SU-DHL-6 (cell line): ENCODE results near the gene MFSD6.
"Not testable (repeated sequence)": the region's sequence is repeated elsewhere in the genome, so short reads cannot be mapped to it uniquely, and the experiment has no call there.

Source experiments
- EZH2phosphoT487 ChIP-seq: fragments of 200-600 bp; sonication (generic), shearing (Covaris generic); conservative IDR thresholded peaks from 2 replicates; pipeline ENCODE4 v1.6.1; 2018; ENCODE audit warnings: mild to moderate bottlenecking, antibody characterized with exemption, low read length, moderate library complexity, mixed read lengths
- TF ChIP-seq, protein P1 (sequence below): fragments of 200-600 bp; sonication (generic); IDR thresholded peaks from one replicate; pipeline ENCODE4 v1.5.1; 2017; ENCODE audit warnings: antibody characterized with exemption, mild to moderate bottlenecking, low read length, moderate library complexity; ENCODE audit not compliant: insufficient read depth, poor library complexity, severe bottlenecking

DNA sequence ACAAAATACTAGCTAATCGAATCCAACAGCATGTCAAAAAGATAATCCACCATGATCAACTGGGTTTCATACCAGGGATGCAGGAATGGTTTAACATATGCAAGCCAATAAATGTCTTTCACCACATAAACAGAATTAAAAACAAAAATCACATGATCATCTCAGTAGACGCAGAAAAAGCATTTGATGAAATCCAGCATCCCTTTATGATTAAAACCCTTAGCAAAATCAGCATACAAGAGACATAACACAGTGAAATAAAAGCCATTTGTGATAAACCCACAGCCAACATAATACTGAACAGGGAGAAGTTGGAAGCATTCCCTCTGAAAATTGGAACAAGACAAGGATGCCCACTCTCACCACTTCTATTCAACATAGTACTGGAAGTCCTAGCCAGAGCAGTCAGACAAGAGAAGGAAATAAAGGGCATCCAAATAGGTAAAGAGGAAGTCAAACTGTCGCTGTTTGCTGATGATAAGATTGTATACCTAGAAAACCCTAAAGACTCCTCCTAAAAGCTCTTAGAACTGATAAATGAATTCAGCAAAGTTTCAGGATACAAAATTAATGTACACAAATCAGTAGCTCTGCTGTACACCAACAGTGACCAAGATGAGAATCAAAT lies 86.6 kb downstream of the MFSD6 start:
- TF ChIP-seq, protein P1, sequence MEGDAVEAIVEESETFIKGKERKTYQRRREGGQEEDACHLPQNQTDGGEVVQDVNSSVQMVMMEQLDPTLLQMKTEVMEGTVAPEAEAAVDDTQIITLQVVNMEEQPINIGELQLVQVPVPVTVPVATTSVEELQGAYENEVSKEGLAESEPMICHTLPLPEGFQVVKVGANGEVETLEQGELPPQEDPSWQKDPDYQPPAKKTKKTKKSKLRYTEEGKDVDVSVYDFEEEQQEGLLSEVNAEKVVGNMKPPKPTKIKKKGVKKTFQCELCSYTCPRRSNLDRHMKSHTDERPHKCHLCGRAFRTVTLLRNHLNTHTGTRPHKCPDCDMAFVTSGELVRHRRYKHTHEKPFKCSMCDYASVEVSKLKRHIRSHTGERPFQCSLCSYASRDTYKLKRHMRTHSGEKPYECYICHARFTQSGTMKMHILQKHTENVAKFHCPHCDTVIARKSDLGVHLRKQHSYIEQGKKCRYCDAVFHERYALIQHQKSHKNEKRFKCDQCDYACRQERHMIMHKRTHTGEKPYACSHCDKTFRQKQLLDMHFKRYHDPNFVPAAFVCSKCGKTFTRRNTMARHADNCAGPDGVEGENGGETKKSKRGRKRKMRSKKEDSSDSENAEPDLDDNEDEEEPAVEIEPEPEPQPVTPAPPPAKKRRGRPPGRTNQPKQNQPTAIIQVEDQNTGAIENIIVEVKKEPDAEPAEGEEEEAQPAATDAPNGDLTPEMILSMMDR, result not testable (repeated sequence)
- TF ChIP-seq EZH2phosphoT487, result not testable (repeated sequence)
